LNCAP (cell line): ENCODE measurements around the gene FARSA.

Experiments
- CTCF ChIP-seq: fragments of 450-650 bp; IDR thresholded peaks from 2 replicates; pipeline ENCODE4 v1.5.1; 2017; ENCODE audit warnings: mild to moderate bottlenecking

The FARSA gene

DNA sequence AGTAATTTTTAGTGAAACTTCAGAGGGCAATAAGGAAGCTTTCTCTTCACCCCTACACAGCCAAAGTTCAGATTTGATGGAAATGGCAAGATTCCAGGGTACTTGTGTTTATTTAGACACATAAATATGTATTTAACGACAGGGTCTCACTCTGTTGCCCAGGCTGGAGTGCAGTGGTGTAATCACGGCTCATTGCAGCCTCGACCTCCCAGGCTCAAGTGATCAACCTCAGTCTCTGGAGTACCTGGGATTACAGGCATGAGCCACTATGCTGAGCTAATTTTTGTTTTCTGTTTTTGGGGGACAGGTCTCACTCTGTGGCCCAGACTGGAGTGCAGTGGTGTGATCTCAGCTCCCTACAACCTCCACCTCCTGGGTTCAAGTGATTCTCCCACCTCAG lies 12.5 kb downstream of the FARSA start:
- TF ChIP-seq CTCF, result no peak

GRCh38 chr19:12918253-12918652 lies 15.3 kb downstream of the FARSA start:
- no peak for TF ChIP-seq CTCF

DNA sequence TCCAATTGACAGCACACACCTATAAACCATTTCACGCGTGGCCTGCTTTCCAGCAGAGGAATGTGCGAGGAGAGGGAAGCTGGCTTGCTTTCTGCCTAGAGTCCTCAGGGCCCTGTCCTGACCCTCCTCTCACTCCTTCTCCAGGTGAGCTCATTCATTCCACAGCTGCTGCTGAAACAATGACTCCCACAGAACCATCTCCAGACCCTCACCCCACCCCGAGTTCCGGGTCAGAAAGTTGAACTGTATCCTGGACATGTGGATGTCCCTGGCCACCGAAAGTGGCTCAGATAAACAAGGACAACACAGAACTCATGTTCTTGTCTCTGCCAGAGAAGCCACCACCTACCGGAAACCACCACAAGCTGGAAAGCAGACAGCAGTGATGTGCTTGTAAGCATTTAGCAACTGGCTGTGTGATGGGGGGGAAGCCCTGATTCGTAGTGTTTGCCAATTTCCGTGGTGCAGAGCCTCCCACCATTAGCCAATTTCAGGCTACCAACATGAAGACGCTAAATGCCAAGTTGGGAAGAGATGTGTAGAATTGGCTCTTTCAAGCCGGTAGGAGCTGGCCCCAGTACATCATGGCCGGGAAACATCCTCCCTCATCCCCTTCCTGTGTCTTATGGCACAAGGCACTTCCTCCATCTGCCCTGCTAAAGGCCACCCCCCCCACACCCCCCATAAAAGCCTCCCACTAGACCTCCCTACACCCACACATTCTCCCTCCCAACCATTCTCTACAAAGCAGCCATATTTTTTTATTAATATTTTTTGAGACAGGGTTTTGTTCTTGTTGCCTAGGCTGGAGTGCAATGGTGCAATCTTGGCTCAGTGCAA lies 19.4 kb downstream of the FARSA start:
- no peak for TF ChIP-seq CTCF

GRCh38 chr19:12913011-12913561 lies 20.4 kb downstream of the FARSA start:
- TF ChIP-seq CTCF, result no peak

DNA sequence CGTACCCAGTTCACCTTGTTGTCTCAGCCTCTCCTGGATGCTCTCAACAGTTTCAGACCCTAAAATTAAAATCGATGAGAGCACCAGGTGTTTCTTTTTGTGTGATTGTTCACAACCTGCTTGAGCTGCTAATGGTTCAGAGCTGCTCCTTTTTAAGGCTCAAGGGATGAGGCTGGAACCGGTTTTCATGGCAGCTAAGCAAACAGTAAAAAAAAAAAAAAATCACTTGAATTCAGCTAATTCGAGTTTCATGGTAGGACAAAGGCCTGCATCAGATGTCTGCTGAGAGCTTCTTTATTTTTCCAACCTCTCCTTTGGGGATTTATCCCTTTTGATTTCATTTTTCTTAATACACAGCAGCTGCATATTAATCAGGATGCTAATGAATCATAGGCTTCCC lies 20.9 kb downstream of the FARSA start:
- TF ChIP-seq CTCF, result no peak

GRCh38 chr19:12907166-12907565 lies 26.3 kb downstream of the FARSA start:
- TF ChIP-seq CTCF, result no peak

GRCh38 chr19:12899891-12900518 lies 33.5 kb downstream of the FARSA start:
- TF ChIP-seq CTCF, result no peak
